ENCODE measurements around the gene NIPAL4.
A peak's percentile ranks its signal among the peaks of the same experiment; 100 is the strongest.
"Not testable (repeated sequence)": the region's sequence is repeated elsewhere in the genome, so short reads cannot be mapped to it uniquely, and the experiment has no call there.

The NIPAL4 gene

DNA sequence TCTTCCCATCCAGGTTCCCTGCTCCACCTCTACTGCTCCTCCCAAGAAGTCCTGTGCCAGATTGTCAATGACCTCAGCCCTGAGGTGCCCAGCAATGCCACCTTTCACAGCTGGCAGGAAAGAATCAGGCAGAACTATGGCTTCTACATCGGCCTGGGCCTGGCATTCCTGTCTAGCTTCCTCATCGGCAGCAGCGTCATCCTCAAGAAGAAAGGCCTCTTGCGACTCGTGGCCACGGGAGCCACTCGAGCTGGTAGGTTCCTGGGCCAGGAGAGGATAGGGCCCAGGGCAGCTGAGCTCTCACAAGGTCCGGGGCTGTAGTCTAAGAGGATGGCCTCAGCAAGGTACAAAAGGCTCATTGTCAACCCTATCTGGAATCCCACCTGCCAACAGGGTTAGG is 3.1 kb downstream of the NIPAL4 start:
- DNase-seq = no peak

DNA sequence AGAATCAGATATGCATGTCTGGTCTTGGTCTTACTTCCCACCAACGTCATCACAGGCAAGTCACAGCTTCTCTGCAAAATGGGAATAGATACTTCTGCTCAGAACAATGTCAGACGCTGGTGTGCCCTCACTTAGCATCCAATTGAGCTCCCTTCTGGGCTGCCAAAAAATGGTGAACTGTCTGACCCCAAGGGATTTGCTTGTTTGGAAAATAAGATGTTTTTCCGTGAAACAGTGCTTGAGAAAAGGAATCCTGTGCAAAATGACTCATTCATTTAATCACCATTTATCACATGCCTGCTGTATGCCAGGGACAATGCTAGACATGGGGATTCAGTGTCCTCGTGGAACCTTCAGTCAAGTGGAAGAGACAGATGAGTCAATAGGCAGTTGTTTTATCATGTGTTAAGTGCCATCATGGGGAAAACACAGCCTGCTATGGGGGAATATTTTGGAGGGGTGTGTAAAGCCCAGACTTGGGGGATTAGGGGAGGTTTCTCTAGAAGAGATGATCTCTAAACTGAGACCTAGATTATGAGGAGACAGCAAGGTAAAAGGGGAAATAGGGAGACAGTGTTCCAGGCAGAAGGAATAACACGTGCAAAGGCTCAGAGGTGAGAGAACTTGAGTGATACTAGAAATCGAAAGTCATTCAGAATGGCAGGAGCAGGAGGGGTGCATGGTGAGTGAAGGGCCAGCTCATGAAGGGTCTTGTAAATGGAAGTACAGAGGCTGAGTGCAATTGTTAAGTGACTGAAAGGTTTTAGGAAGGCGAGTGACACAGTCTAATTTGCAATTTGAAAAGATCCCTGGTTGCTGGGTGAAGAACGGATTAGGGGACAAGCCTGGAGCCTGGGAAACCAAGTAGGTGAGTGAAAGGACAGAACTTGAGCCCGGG is 3.9 kb downstream of the NIPAL4 start:
- no peak for DNase-seq

DNA sequence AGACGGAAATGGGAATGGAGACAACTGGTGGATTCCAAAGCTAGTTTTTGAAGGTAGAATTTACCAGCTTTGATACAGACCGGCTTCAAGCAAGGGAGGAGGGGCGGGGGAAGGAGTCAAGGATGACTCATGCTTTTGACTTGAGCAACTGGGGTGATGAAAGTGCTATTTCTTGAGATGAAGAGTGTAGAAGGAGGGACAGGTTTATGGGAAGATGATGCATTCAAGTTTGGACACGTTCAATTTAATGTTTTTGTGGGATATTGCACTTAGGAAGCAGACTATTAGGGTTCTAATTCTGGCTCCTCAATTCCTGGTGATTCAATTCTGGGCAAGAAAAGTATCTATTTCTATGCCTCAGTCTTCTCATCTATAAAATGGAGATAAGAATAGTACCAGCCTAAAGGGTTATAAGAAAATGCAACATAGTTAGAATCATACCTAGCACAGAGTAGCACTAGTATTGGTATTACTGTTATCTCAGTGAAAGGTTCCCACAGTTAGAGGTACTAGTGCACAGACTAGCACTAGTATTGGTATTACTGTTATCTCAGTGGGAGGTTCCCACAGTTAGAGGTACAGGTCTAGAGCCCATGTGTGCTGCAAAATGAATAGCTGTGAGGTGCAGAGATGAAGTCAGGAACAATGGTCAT is 4.6 kb downstream of the NIPAL4 start:
- DNase-seq = peak in 2 of 58 donors; percentile 12 to 37

GRCh38 chr5:157468293-157468965 is 8.4 kb downstream of the NIPAL4 start:
- no peak for DNase-seq

- DNase-seq = no peak
Observed at GRCh38 chr5:157469073-157469472, 9.1 kb downstream of the NIPAL4 start.

DNA sequence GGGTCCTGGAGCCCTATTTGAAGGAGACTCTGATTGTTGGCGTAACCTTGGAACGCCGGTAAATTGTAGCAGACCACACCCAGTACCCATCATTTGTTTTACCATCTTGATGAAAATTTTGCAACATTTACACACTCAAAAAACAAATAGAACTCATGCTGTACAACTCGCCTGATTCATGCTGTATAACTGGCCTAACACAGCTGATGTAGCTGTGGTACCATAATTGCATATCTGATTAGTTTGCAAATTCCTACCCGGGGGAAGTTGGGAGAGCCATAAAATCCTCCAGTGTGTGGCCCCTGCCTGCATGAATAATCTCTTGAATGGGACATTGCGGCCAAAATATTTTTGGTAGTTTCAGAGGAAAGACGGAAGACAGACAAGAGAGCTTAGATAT is 9.7 kb downstream of the NIPAL4 start:
- DNase-seq = no peak

DNA sequence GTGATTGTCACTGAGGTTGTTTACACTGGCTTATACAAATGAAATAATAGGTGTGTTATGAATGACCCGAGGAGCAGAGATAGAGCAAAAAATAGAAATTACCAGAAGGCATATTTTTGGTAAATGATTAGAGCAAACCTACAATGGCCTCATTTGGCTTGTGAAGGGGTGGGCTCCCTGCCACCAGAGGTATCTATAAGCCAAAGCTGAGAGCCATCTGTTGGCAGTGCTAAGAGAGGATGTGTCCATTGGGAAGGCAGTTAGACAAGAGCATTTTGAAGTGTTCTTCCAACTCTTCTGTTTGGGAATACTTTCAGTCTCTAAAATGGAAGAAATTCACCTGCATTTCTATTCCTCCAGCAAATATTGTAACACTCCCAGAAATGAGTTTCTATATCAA is 10.6 kb downstream of the NIPAL4 start:
- DNase-seq = no peak

- peak in 2 of 58 donors; percentile 13 to 28 for DNase-seq
Observed at GRCh38 chr5:157471709-157472108, 11.7 kb downstream of the NIPAL4 start.

DNA sequence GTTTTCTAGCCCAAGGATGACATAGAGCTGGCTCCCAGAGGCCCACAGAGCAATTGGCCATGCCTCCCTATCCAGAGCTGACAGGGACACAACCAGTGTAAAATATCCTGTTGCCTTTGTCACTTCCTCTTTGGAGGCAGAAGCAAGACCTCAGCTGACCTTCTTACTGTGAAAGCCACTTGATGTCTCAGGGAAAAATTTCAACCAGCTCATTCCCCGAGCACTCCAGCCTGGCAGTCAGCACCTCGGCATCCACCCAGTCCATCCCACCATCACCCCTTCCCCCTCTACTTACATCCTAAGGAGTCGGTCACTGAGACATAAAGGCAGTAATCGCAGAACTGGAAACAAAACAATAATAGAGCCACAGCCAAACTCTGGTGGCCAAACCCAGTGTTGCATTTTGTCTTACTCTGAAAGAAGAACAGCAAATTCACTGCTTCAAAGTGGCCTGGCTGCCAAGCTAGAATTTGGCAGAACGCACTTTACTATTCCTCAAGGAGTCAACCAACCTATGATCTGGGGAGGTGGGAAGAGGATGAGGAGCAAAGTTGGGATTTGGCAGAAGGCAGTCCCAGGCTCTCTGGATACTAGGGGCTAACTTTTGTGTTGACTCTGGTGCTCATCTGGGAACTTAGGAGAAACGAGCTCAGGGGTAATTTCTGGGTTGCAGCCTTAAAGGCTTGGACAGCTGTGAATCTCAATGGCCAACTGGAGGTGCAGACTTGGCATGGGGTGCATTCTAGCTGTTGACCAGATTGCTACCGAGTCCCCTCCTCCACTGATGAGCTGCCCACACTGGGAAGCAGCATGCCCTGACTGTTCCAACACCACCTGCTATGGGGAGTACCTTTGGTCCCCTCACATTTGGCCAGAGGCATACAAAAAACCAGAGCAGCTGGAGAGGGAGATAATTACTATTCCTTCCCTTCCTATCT is 13.6 kb downstream of the NIPAL4 start:
- DNase-seq = no peak

DNA sequence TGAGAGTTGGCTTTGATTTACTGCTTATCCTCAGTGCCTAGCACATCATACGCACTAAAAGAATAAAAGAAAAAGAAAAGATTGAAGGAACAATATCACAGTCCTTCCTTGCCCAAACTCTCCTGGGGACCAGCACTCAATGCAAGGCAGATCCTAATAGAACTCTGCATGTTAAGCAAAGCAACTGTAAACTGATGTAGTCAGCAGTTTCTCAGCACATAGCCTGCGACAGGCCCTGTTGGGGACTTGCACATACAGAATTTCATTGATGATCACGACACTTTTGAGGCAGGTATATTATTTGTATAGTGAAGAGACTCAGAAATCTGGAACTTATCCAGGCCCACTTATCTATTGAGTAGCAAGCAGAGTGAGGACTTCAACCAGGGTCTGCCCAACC is 15.4 kb downstream of the NIPAL4 start:
- DNase-seq = no peak

GRCh38 chr5:157476702-157477408 is 16.8 kb downstream of the NIPAL4 start:
- peak in 23 of 58 donors; percentile 7 to 58 (median 26) for DNase-seq

- no peak for DNase-seq
Observed at GRCh38 chr5:157477814-157478494, 17.9 kb downstream of the NIPAL4 start.

DNA sequence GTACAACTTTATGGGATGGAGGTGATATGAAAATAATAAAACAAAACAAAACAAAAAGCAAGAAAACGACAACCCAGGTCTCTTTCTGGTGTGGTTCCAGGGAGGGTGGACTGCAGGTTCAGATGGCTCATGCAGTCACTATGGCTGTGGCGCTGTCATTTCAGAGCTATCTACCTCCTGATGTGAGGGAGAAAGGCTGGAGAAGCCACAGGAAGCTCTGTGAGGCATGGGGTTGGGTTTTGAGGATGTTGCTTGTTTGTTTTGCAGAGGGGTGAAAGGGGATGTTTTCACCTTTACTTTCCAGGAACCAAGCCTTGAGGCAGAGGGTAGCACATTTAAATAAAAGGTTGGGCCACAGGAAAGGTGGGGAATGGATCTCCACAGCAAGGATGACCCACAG is 18.7 kb downstream of the NIPAL4 start:
- no peak for DNase-seq

DNA sequence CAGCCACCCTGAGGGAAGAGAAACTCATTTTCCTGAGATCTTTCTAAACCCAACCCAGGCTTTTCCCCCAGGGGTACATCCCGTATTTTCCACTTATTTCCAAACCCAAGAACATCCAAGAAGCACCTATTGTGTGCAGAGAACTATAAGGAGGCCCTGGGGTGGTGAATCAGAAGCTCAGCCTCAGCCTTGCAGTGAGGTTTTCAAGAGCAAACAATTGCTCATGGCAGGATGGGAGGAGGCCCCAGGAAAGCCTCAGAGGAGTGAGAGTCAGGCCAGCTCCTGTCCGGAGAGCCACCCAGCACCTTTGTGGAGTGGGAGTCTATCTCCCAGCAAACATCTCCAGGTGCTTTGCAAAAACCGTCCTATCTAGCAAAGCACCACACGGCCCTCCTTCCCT is 19.2 kb downstream of the NIPAL4 start:
- DNase-seq = no peak

DNA sequence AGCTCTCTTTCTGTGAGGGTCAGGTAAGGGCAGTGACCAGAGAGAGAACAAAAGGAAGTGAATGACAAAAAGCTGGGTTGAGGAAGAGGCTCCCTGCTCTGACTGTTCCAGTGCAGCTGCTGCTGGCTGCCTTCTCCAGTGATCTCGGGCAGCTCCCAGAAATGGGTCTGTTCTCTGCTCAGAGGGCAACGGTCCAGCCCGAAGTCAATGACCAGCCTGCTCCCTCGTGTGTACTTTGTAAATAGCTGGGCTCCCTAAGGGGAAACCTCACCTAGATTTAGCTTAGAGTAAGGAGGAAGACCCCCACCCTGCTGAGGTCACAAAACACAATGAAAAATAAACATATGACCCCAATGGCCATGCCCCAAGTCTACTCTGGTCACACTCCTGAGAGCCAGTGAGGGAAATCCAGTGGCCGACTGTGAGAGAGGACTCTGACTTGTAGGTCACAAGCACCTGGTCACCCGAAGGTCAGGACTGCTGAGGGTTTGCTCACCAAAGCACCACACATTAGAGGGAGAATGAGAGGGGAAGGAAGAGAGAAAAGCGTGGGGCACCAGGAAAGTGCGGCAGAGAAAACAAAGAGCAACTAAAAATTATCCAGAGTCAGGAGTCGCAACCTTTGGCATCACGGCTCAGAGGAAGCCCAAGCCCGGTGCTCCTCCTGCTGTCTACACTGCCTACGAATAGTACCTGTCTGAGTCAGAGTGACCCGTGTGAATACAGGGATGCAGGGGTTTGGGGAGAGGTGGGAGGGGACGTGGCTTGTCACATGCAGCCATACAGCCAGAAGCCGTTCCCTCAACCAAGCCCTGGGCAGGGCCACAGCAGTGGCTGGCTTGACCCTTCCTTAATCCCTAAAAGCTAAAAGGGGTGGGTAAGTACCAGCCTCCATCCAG is 19.8 kb downstream of the NIPAL4 start:
- DNase-seq = no peak

- DNase-seq = no peak
Observed at GRCh38 chr5:157481265-157481664, 21.3 kb downstream of the NIPAL4 start.

- DNase-seq = no peak
Observed at GRCh38 chr5:157481666-157482065, 21.7 kb downstream of the NIPAL4 start.

GRCh38 chr5:157482702-157483101 is 22.7 kb downstream of the NIPAL4 start:
- DNase-seq = not testable (repeated sequence)

- peak in 5 of 58 donors; percentile 7 to 38 (median 15) for DNase-seq
Observed at GRCh38 chr5:157484768-157485167, 24.8 kb downstream of the NIPAL4 start.
